Esophagus squamous epithelium (tissue), 5 donors: ENCODE measurements around the gene RPLP2. TPM values are rescaled to one million over a fixed set of nuclear protein-coding genes. Genes with fewer than 3 reads are reported as not detected.

Source experiments
- DNase-seq: peaks from one replicate; lab custom pipeline; 2025; lab: John Stamatoyannopoulos, UW
- H3K27ac ChIP-seq, 4 donors: fragments of 200-600 bp; sonication (generic); one replicate each; pipeline ENCODE4 v1.5.1; 2016 to 2019; ENCODE audit warnings: mild to moderate bottlenecking in 1 of 4
- H3K27me3 ChIP-seq, 4 donors: fragments of 200-600 bp; sonication (generic); 1 replicate in 3 of 4; 2 replicates in 1 of 4; pipeline versions ENCODE4 v1.5.1 to v1.6.0; 2017 to 2021; ENCODE audit warnings: antibody characterized with exemption in 1 of 4
- H3K36me3 ChIP-seq, 3 donors: fragments of 200-600 bp; sonication (generic); one replicate each; pipeline ENCODE4 v1.5.1; 2016 to 2019
- H3K4me1 ChIP-seq, 3 donors: fragments of 200-600 bp; sonication (generic); one replicate each; pipeline ENCODE4 v1.5.1; 2017 to 2019
- H3K4me3 ChIP-seq, 4 donors: fragments of 200-600 bp; sonication (generic); 1 replicate in 3 of 4; 2 replicates in 1 of 4; pipeline ENCODE4 v1.5.1; 2016 to 2019; ENCODE audit warnings: mild to moderate bottlenecking in 2 of 4, moderate library complexity in 1 of 4
- H3K9me3 ChIP-seq, 3 donors: fragments of 200-600 bp; sonication (generic); one replicate each; pipeline ENCODE4 v1.5.1; 2016 to 2019
- POLR2A ChIP-seq, 4 donors: fragments of 450-650 bp; IDR thresholded peaks; one replicate each; pipeline ENCODE4 v1.6.1; 2017; ENCODE audit warnings: antibody characterized with exemption in 4 of 4, mild to moderate bottlenecking in 4 of 4, moderate library complexity in 3 of 4
- WGBS, 2 donors: methylation state at CpG; one replicate each; pipeline ENCODE4 v1.1.5; 2018; 5-methylcytosine and 5-hydroxymethylcytosine counted together
- intact Hi-C: fragments of 100-400 bp; cut with DNase I; formaldehyde crosslinking; loops from one replicate; pipeline ENCODE4 v1.15.0; 2022
- total RNA-seq, 4 donors: library from RNA; depleted of rRNA; stranded (reverse); fragments of >200 nt; gene quantifications; one replicate each; pipeline ENCODE4 v1.1.0, GENCODE V29; 2016
- TF ChIP-seq, protein P1 (sequence below), 6 experiments: fragments of 450-650 bp in 4 of 6; fragments of 200-600 bp in 2 of 6; sonication (generic) in 2 of 6; IDR thresholded peaks; one replicate each; pipeline ENCODE4 v1.5.1; 2016 to 2019; ENCODE audit warnings: antibody characterized with exemption in 6 of 6, mild to moderate bottlenecking in 4 of 6, moderate library complexity in 4 of 6
- donor health status: DM: yes; HTN: yes; CAD: no.

The RPLP2 gene
- total RNA-seq, 4 donors from 2014 or later: 232 to 871 (median 490) TPM

DNA sequence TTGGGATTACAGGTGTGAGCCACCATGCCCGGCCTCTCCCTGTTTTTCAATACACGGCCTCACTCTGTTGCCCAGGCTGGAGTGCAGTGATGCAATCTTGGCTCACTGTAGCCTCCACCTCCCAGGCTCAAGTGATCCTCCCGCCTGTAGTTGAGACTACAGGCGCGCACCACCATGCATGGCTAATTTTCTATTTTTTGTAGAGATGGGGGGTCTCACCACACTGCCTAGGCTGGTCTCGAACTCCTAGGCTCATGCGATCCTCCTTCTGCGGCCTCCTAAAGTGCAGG is 44.0 kb upstream of the RPLP2 start:
- peaks cover 0 to 36% (median 7%) of the 10 kb centered on the region in 3 donors for H3K4me1 ChIP-seq
- no peak for DNase-seq
- WGBS, 2 donors: 82 to 85% methylated on average over 6 to 7 of the region's 8 CpGs
- TF ChIP-seq, protein P1, sequence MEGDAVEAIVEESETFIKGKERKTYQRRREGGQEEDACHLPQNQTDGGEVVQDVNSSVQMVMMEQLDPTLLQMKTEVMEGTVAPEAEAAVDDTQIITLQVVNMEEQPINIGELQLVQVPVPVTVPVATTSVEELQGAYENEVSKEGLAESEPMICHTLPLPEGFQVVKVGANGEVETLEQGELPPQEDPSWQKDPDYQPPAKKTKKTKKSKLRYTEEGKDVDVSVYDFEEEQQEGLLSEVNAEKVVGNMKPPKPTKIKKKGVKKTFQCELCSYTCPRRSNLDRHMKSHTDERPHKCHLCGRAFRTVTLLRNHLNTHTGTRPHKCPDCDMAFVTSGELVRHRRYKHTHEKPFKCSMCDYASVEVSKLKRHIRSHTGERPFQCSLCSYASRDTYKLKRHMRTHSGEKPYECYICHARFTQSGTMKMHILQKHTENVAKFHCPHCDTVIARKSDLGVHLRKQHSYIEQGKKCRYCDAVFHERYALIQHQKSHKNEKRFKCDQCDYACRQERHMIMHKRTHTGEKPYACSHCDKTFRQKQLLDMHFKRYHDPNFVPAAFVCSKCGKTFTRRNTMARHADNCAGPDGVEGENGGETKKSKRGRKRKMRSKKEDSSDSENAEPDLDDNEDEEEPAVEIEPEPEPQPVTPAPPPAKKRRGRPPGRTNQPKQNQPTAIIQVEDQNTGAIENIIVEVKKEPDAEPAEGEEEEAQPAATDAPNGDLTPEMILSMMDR (IDR thresholded peaks at IDR 0.05): no peak
- no peak for TF ChIP-seq POLR2A (IDR thresholded peaks at IDR 0.05)
- H3K4me3 ChIP-seq: no peak overlapping the region
- peaks cover 33 to 97% (median 52%) of the 10 kb centered on the region in 3 donors for H3K36me3 ChIP-seq
- no peaks in the 10 kb centered on the region for H3K27me3 ChIP-seq
- no peaks in the 10 kb centered on the region for H3K9me3 ChIP-seq
- intact Hi-C loops: no loop called here
- H3K27ac ChIP-seq: peak overlapping the region in 2 of 4 donors; percentile 14 to 89

DNA sequence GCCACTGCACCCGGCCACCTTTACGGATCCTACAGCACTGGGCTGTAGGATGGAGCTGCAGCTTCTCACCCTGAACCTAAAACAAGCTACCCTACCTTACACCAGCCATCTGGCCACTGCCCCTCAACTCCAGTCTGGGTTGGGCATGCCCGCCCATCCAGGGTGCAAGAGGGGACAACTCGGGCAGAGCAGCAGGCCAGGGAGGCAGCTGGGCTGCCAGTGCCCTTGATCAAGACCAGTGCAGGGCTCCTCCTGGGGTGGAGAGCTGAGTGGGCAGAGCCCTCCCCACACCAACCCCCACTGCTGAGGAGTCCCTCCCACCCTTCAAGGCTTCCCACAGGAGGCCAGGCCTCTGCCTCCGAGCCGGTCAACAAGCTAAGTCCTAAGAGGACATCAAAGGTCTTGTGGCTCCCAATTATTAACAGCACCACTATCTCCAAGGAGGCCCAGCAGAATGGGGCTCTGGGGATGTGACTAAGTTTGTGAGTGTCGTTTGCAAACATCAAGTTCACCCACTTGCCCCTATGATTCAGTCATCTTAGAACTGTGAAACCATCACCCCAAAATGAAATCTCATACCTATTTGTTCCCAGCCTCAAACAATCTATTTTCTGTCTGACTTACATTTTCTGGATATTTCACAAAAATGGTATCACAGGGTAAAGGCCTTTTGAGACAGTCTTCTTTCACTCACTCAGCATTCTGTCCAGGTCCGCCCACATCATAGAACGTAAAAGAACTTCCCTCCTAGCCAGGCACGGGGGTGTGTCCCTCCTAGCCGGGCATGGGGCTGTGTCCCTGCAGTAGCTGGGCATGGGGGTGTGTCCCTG is 43.4 kb upstream of the RPLP2 start:
- intact Hi-C loops: no loop called here
- no peak overlapping the region for H3K4me3 ChIP-seq
- peak overlapping the region in 2 of 4 donors; percentile 14 to 89 for H3K27ac ChIP-seq
- 52 to 54% methylated on average over 5 of the region's 11 CpGs for WGBS, 2 donors
- H3K36me3 ChIP-seq: peaks cover 33 to 97% (median 49%) of the 10 kb centered on the region in 3 donors
- no peak for DNase-seq
- no peaks in the 10 kb centered on the region for H3K27me3 ChIP-seq
- TF ChIP-seq POLR2A (IDR thresholded peaks at IDR 0.05): no peak
- TF ChIP-seq, protein P1 (IDR thresholded peaks at IDR 0.05): no peak
- H3K4me1 ChIP-seq: peaks cover 0 to 36% (median 7%) of the 10 kb centered on the region in 3 donors
- no peaks in the 10 kb centered on the region for H3K9me3 ChIP-seq

- Histone ChIP-seq H3K4me1 (peaks cover 0 to 39% (median 7%) of the 10 kb centered on the region in 3 donors), H3K27me3 (no peaks in the 10 kb centered on the region), H3K27ac (no peak overlapping the region), H3K4me3 (no peak overlapping the region), H3K36me3 (peaks cover 33 to 97% (median 44%) of the 10 kb centered on the region in 3 donors), H3K9me3 (no peaks in the 10 kb centered on the region)
- intact Hi-C loops: no loop called here
- 95 to 97% methylated on average over 2 of the region's 2 CpGs for WGBS, 2 donors
- TF ChIP-seq POLR2A (IDR thresholded peaks at IDR 0.05): no peak
- TF ChIP-seq, protein P1 (IDR thresholded peaks at IDR 0.05): no peak
- no peak for DNase-seq
Measured at GRCh38 chr11:766936-767210, 42.9 kb upstream of the RPLP2 start.

DNA sequence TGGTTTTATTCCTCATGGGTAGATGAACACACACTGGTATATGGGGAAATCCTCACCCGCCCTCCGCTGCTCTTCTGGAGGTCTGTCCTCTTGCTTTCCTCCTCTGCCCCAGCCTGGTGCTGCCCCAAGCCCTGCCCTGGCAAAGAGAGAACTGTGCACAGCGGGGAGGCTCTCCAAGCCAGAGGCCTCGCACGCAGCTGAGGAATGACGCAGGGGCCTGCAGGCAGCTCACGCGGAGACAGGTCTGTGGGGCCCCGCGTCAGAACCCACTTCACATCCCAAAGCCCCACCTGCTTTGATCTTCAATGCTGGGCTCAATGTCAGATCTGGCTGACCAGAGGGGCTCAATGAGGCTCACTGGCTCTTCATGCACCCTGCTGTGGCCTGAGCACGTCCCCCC is 42.5 kb upstream of the RPLP2 start:
- peaks cover 0 to 36% (median 7%) of the 10 kb centered on the region in 3 donors for H3K4me1 ChIP-seq
- H3K36me3 ChIP-seq: peaks cover 33 to 97% (median 48%) of the 10 kb centered on the region in 3 donors
- H3K27me3 ChIP-seq: no peaks in the 10 kb centered on the region
- H3K9me3 ChIP-seq: no peaks in the 10 kb centered on the region
- H3K27ac ChIP-seq: no peak overlapping the region
- intact Hi-C loops: no loop called here
- H3K4me3 ChIP-seq: no peak overlapping the region
- no peak for DNase-seq
- TF ChIP-seq, protein P1 (IDR thresholded peaks at IDR 0.05): no peak
- no peak for TF ChIP-seq POLR2A (IDR thresholded peaks at IDR 0.05)
- WGBS, 2 donors: 71 to 100% methylated on average over 2 to 4 of the region's 11 CpGs

GRCh38 chr11:769887-770641 is 39.7 kb upstream of the RPLP2 start:
- H3K4me1 ChIP-seq: peaks cover 3 to 39% (median 4%) of the 10 kb centered on the region in 3 donors
- H3K27ac ChIP-seq: no peak overlapping the region
- peaks cover 24 to 99% (median 41%) of the 10 kb centered on the region in 3 donors for H3K36me3 ChIP-seq
- no peaks in the 10 kb centered on the region for H3K27me3 ChIP-seq
- TF ChIP-seq, protein P1 (IDR thresholded peaks at IDR 0.05): no peak
- no peak for TF ChIP-seq POLR2A (IDR thresholded peaks at IDR 0.05)
- 90 to 92% methylated on average over 4 to 5 of the region's 23 CpGs for WGBS, 2 donors
- H3K4me3 ChIP-seq: no peak overlapping the region
- intact Hi-C loops: no loop called here
- H3K9me3 ChIP-seq: no peaks in the 10 kb centered on the region
- no peak for DNase-seq
